Measurements from ENCODE around the gene LRRIQ1. TPM values are rescaled to one million over a fixed set of nuclear protein-coding genes. Genes with fewer than 3 reads are reported as not detected.

LRRIQ1 gene
- total and polyA plus RNA-seq, 4 donors: 0.05 to 0.08 TPM; not detected in 2

DNA sequence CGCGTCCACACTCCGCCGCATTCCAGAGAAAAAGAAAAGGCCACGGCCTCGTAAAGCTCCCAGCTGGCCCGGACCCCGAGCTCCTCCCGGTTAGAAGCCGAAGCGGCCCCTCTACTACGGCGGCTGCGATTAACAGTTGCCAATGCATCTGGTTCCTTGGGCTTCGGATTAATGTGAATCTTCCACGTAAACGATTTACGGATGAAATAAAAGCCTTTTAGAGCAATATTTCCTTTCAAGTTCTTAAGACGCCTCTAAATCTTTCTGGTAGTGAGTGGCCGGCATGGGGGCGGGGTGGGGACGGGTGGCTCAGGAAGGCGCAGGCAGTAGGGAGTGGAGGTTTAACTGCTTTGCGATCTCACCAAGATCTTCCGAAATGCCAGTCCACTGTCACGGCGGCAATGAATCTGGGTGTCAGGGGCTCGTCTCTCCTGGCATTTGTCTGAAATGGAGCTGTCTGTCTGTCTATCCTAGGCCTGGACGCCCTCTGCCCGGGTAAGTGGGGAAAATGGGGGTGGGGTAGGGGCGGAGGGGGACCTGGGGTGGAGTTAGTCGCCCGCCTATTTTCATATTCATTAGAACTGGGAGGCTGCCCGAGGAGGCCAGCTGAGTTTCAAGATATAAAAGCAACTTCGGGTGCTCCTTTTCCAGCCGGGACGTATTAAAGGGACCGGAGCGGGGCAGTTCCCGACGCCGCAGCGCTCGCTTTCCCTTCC, 243.5 kb downstream of the LRRIQ1 start (continued):
- TF ChIP-seq YY1 (IDR thresholded peaks at IDR 0.05): no peak
- no peak for TF ChIP-seq RAD21 (IDR thresholded peaks at IDR 0.05)
- no peak for TF ChIP-seq NR2F2 (IDR thresholded peaks at IDR 0.05)
- no peak for TF ChIP-seq GABPA (IDR thresholded peaks at IDR 0.05 in 1 of 2, conservative IDR thresholded peaks at IDR 0.05 in 1 of 2)
- TF ChIP-seq, protein P1, sequence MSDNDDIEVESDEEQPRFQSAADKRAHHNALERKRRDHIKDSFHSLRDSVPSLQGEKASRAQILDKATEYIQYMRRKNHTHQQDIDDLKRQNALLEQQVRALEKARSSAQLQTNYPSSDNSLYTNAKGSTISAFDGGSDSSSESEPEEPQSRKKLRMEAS (IDR thresholded peaks at IDR 0.05): no peak

DNA sequence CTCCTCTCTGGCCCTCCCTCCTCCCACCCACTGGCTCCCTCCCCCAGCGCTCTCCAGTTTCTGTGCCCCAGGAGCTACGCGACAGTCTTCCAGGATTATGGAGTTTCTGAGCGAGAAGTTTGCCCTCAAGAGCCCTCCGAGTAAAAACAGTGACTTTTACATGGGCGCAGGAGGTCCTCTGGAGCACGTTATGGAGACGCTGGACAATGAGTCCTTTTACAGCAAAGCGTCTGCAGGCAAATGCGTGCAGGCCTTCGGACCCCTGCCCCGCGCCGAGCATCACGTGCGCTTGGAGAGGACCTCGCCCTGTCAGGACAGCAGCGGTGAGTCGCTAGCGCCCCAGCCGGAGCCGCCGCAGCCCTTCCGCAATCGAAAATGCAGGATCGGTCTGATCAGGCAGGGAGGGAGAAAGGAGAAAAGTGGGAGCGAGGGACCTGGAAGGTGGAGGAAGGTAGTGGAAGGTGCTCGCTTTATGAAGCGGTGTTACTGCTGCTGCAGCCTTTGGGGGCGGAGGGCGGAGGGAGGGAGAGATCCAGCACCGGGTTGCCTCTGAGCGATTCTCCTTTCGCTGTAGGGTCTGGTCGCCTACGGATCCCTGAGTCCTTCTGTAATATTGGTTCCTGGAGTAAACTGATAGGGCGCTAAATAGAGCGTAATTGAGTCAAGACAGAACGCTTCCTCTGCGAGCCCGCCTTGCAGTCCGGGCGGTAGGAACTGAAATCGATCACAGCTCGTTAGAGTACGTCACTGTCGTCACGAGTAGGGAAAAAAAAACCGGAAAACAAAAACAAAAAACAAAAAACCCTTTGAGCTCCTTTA, 244.2 kb downstream of the LRRIQ1 start, which contains the start of gene ALX1:
Gene ALX1 (plus strand): TSS at position 56 of the 819 bp plus-strand sequence. CDS start 42 bp downstream, at position 98.
- TF ChIP-seq JUND (IDR thresholded peaks at IDR 0.05) (no peak), HNF4A (conservative IDR thresholded peaks at IDR 0.05) (no peak), GABPA (IDR thresholded peaks at IDR 0.05 in 1 of 2, conservative IDR thresholded peaks at IDR 0.05 in 1 of 2) (no peak), RXRA (IDR thresholded peaks at IDR 0.05) (no peak), SP1 (IDR thresholded peaks at IDR 0.05) (no peak), HNF4G (IDR thresholded peaks at IDR 0.05) (no peak), TAF1 (conservative IDR thresholded peaks at IDR 0.05) (no peak), YY1 (IDR thresholded peaks at IDR 0.05) (no peak), FOXA1 (IDR thresholded peaks at IDR 0.05) (no peak), FOXA2 (IDR thresholded peaks at IDR 0.05) (no peak), NR2F2 (IDR thresholded peaks at IDR 0.05) (no peak)
- TF ChIP-seq, protein P1 (IDR thresholded peaks at IDR 0.05): no peak
- TF ChIP-seq, protein P2, sequence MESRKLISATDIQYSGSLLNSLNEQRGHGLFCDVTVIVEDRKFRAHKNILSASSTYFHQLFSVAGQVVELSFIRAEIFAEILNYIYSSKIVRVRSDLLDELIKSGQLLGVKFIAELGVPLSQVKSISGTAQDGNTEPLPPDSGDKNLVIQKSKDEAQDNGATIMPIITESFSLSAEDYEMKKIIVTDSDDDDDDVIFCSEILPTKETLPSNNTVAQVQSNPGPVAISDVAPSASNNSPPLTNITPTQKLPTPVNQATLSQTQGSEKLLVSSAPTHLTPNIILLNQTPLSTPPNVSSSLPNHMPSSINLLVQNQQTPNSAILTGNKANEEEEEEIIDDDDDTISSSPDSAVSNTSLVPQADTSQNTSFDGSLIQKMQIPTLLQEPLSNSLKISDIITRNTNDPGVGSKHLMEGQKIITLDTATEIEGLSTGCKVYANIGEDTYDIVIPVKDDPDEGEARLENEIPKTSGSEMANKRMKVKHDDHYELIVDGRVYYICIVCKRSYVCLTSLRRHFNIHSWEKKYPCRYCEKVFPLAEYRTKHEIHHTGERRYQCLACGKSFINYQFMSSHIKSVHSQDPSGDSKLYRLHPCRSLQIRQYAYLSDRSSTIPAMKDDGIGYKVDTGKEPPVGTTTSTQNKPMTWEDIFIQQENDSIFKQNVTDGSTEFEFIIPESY (IDR thresholded peaks at IDR 0.05): no peak
- TF ChIP-seq, protein P3, sequence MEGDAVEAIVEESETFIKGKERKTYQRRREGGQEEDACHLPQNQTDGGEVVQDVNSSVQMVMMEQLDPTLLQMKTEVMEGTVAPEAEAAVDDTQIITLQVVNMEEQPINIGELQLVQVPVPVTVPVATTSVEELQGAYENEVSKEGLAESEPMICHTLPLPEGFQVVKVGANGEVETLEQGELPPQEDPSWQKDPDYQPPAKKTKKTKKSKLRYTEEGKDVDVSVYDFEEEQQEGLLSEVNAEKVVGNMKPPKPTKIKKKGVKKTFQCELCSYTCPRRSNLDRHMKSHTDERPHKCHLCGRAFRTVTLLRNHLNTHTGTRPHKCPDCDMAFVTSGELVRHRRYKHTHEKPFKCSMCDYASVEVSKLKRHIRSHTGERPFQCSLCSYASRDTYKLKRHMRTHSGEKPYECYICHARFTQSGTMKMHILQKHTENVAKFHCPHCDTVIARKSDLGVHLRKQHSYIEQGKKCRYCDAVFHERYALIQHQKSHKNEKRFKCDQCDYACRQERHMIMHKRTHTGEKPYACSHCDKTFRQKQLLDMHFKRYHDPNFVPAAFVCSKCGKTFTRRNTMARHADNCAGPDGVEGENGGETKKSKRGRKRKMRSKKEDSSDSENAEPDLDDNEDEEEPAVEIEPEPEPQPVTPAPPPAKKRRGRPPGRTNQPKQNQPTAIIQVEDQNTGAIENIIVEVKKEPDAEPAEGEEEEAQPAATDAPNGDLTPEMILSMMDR (IDR thresholded peaks at IDR 0.05; ENCODE audit: low read depth, low read length, missing input control): no peak
- TF ChIP-seq, protein P4, sequence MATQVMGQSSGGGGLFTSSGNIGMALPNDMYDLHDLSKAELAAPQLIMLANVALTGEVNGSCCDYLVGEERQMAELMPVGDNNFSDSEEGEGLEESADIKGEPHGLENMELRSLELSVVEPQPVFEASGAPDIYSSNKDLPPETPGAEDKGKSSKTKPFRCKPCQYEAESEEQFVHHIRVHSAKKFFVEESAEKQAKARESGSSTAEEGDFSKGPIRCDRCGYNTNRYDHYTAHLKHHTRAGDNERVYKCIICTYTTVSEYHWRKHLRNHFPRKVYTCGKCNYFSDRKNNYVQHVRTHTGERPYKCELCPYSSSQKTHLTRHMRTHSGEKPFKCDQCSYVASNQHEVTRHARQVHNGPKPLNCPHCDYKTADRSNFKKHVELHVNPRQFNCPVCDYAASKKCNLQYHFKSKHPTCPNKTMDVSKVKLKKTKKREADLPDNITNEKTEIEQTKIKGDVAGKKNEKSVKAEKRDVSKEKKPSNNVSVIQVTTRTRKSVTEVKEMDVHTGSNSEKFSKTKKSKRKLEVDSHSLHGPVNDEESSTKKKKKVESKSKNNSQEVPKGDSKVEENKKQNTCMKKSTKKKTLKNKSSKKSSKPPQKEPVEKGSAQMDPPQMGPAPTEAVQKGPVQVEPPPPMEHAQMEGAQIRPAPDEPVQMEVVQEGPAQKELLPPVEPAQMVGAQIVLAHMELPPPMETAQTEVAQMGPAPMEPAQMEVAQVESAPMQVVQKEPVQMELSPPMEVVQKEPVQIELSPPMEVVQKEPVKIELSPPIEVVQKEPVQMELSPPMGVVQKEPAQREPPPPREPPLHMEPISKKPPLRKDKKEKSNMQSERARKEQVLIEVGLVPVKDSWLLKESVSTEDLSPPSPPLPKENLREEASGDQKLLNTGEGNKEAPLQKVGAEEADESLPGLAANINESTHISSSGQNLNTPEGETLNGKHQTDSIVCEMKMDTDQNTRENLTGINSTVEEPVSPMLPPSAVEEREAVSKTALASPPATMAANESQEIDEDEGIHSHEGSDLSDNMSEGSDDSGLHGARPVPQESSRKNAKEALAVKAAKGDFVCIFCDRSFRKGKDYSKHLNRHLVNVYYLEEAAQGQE (IDR thresholded peaks at IDR 0.05): no peak
- TF ChIP-seq, protein P5, sequence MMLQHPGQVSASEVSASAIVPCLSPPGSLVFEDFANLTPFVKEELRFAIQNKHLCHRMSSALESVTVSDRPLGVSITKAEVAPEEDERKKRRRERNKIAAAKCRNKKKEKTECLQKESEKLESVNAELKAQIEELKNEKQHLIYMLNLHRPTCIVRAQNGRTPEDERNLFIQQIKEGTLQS (IDR thresholded peaks at IDR 0.05): no peak
- Histone ChIP-seq H3K36me3 (ENCODE audit: control insufficient read depth in 4 of 4, insufficient read depth in 3 of 4, low read depth in 1 of 4, low read length in 3 of 4) (no peaks in the 10 kb centered on the region), H3K9ac (ENCODE audit: low read depth in 1 of 2, low read length in 2 of 2) (no peak within 1 kb of the TSS), H3K4me1 (ENCODE audit: control insufficient read depth in 4 of 4, insufficient read depth in 4 of 4, low read length in 3 of 4) (peaks cover 5 to 25% (median 12%) of the 10 kb centered on the region in 4 donors), H3K9me3 (ENCODE audit: control insufficient read depth in 4 of 4, low read length in 3 of 4) (peaks cover 0 to 4% (median 0%) of the 10 kb centered on the region in 4 donors), H3K27ac (ENCODE audit: low read depth in 1 of 2, low read length in 2 of 2) (no peak within 1 kb of the TSS), H3K27me3 (ENCODE audit: control insufficient read depth in 4 of 4, insufficient read depth in 4 of 4, low read length in 3 of 4) (peaks cover 5 to 26% (median 19%) of the 10 kb centered on the region in 4 donors), H3K4me3 (ENCODE audit: low read depth in 1 of 3, low read length in 3 of 3) (peak within 1 kb of the TSS in 2 of 3 donors; percentile 33 to 41)
- no peak for DNase-seq (ENCODE audit: low spot score)
- 4% methylated on average over 49 of the region's 49 CpGs for WGBS

Data from liver (tissue), 9 donors.